ENCODE measurements around the gene CCDC158. TPM values are rescaled to one million over a fixed set of nuclear protein-coding genes. Genes with fewer than 3 reads are reported as not detected.

Gene CCDC158
- total and polyA plus RNA-seq, 10 of the 15 experiments (the other 5 are each of a cell fraction or from before 2014, with no cell fraction given): not detected

DNA sequence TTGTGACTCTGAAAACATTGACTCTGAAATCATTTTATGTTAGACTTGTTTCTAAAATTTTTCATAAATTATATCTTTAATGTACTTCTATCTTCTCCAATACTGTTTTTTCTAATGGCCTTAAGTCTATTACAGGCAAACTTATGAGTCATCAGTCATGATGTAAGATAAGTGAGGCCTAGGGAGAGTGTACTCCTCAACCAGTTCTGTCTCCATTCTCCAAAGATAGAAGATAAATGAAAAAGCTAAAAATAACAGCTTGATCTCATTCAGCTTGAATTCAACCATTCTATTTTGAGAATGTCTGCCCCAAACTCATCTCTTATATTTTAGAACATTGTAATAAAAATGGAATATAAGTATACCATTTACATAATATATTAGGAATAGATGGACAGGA lies 79.9 kb downstream of the CCDC158 start:
- Histone ChIP-seq H3K4me2 (ENCODE audit: control insufficient read depth, insufficient read depth) (no peak overlapping the region), H2AFZ (ENCODE audit: control insufficient read depth, low read depth, low read length) (no peak overlapping the region), H3K4me3 (no peak overlapping the region), H3K27me3 (replicated peaks in 1 of 2; ENCODE audit: control insufficient read depth in 2 of 2, insufficient read depth in 2 of 2, low read length in 1 of 2) (peaks cover 0 to 7% of the 10 kb centered on the region in 2 experiments; a peak in 1 of 4 replicates), H3K9ac (ENCODE audit: control insufficient read depth, insufficient read depth, low read length) (no peak overlapping the region), H3K9me3 (replicated peaks; ENCODE audit: control insufficient read depth, insufficient read depth, low read length) (no peaks in the 10 kb centered on the region), H4K20me1 (ENCODE audit: control insufficient read depth, insufficient read depth) (no peaks in the 10 kb centered on the region), H3K79me2 (ENCODE audit: control insufficient read depth, insufficient read depth, low read length) (no peaks in the 10 kb centered on the region), H3K36me3 (ENCODE audit: control insufficient read depth in 2 of 2, insufficient read depth in 2 of 2, low read length in 1 of 2) (no peaks in the 10 kb centered on the region), H3K4me1 (ENCODE audit: control insufficient read depth, insufficient read depth, low read length) (no peaks in the 10 kb centered on the region), H3K27ac (ENCODE audit: control insufficient read depth, insufficient read depth) (no peak overlapping the region)
- POLR2A ChIA-PET: no interaction called here
- TF ChIP-seq ZNF622 (IDR thresholded peaks at IDR 0.05) (no peak), JUNB (IDR thresholded peaks at IDR 0.05) (no peak), REST (IDR thresholded peaks at IDR 0.05; ENCODE audit: low read depth, low read length) (no peak), ATF7 (IDR thresholded peaks at IDR 0.05; ENCODE audit: low read depth) (no peak)
- SMC1A ChIA-PET (ENCODE audit: uncharacterized antibody, unreplicated experiment): interaction anchor here (1.7 kb wide), 1 partner anchor 14 kb away, joined by 4 read pairs; no protein-coding TSS in a partner anchor
- CTCF ChIA-PET: interaction anchor here (1.4 kb wide), 1 partner anchor 36 kb away, joined by 5 read pairs; no protein-coding TSS in a partner anchor
- intact Hi-C loops (cut with micrococcal nuclease; ENCODE audit: unreplicated experiment): no loop called here
- no TSS peak for BruUV-seq (replicated peaks)
- FAIRE-seq (no peak), ATAC-seq (no peak), DNase-seq (ENCODE audit: low read depth, low spot score) (no peak)
- RAD21 ChIA-PET (ENCODE audit: unreplicated experiment): no interaction called here
- in situ Hi-C loops (cut with MboI): no loop called here

DNA sequence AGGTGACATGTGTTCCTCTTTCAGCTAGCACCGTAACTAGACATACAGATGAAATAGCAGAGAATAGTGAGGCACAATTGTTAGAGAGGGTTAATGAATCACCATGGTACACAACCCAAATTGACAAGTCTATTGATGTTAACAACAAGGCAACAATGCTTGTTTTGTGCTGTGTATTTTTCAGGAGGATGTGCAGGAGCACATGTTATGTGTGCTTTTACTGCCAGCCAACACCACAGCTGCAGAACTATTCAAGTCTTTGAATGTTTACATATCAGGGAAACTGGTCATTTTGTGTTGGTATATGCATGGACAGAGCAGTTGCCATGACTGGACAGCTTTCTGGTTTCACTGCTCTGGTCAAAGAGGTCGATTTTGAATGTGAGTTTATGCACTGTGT lies 81.6 kb downstream of the CCDC158 start:
- H3K4me3 ChIP-seq: no peak overlapping the region
- peaks cover 0 to 4% of the 10 kb centered on the region in 2 experiments; a peak in 1 of 4 replicates for H3K27me3 ChIP-seq (replicated peaks in 1 of 2; ENCODE audit: control insufficient read depth in 2 of 2, insufficient read depth in 2 of 2, low read length in 1 of 2)
- H3K36me3 ChIP-seq (ENCODE audit: control insufficient read depth in 2 of 2, insufficient read depth in 2 of 2, low read length in 1 of 2): no peaks in the 10 kb centered on the region
- ChIA-PET RAD21 (ENCODE audit: unreplicated experiment) (no interaction called here), POLR2A (no interaction called here), SMC1A (ENCODE audit: uncharacterized antibody, unreplicated experiment) (no interaction called here), CTCF (no interaction called here)
- no peaks in the 10 kb centered on the region for H4K20me1 ChIP-seq (ENCODE audit: control insufficient read depth, insufficient read depth)
- no peak overlapping the region for H3K27ac ChIP-seq (ENCODE audit: control insufficient read depth, insufficient read depth)
- H3K9me3 ChIP-seq (replicated peaks; ENCODE audit: control insufficient read depth, insufficient read depth, low read length): no peaks in the 10 kb centered on the region
- WGBS (ENCODE audit: insufficient coverage, insufficient replicate concordance, low lambda C conversion rate, missing lambda C conversion rate): 35% methylated on average over 2 of the region's 2 CpGs
- H3K9ac ChIP-seq (ENCODE audit: control insufficient read depth, insufficient read depth, low read length): no peak overlapping the region
- no peak overlapping the region for H3K4me2 ChIP-seq (ENCODE audit: control insufficient read depth, insufficient read depth)
- no peak for FAIRE-seq
- H2AFZ ChIP-seq (ENCODE audit: control insufficient read depth, low read depth, low read length): no peak overlapping the region
- in situ Hi-C loops (cut with MboI): no loop called here
- BruUV-seq (replicated peaks): no TSS peak
- no peaks in the 10 kb centered on the region for H3K79me2 ChIP-seq (ENCODE audit: control insufficient read depth, insufficient read depth, low read length)
- no peaks in the 10 kb centered on the region for H3K4me1 ChIP-seq (ENCODE audit: control insufficient read depth, insufficient read depth, low read length)
- no peak for ATAC-seq
- intact Hi-C loops (cut with micrococcal nuclease; ENCODE audit: unreplicated experiment): no loop called here
- no peak for DNase-seq (ENCODE audit: low read depth, low spot score)
- TF ChIP-seq ZNF217 (IDR thresholded peaks at IDR 0.05): no peak
- TF ChIP-seq, protein P1, sequence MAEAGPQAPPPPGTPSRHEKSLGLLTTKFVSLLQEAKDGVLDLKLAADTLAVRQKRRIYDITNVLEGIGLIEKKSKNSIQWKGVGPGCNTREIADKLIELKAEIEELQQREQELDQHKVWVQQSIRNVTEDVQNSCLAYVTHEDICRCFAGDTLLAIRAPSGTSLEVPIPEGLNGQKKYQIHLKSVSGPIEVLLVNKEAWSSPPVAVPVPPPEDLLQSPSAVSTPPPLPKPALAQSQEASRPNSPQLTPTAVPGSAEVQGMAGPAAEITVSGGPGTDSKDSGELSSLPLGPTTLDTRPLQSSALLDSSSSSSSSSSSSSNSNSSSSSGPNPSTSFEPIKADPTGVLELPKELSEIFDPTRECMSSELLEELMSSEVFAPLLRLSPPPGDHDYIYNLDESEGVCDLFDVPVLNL (IDR thresholded peaks at IDR 0.05; ENCODE audit: low read depth, low read length): no peak
- TF ChIP-seq CREB1 (IDR thresholded peaks at IDR 0.05; ENCODE audit: low read depth): no peak
- no peak for TF ChIP-seq EGR1 (IDR thresholded peaks at IDR 0.05; ENCODE audit: borderline replicate concordance in 1 of 2, low read depth in 2 of 2, low read length in 2 of 2)
- TF ChIP-seq RELA (IDR thresholded peaks at IDR 0.05; ENCODE audit: borderline replicate concordance, partially characterized antibody): no peak
- TF ChIP-seq ATF7 (IDR thresholded peaks at IDR 0.05; ENCODE audit: low read depth): no peak
- TF ChIP-seq SREBF1 (IDR thresholded peaks at IDR 0.05; ENCODE audit: low read length): no peak

Measured in GM12878 (cell line).